Liver (tissue), 9 donors: ENCODE results near the gene CPLANE2. TPM values are rescaled to one million over a fixed set of nuclear protein-coding genes. Genes with fewer than 3 reads are reported as not detected.
"Not testable (repeated sequence)": the region's sequence is repeated elsewhere in the genome, so short reads cannot be mapped to it uniquely, and the experiment has no call there.

Source experiments
- DNase-seq: peaks from one replicate; pipeline ENCODE4 v3.0.0-alpha.2; 2017; ENCODE audit warnings: low spot score
- H3K27ac ChIP-seq, 2 donors: one replicate each; pipeline ENCODE4 v1.7.0; 2013; ENCODE audit warnings: inconsistent platforms in 2 of 2, low read length in 2 of 2, control low read depth in 1 of 2, low read depth in 1 of 2, mild to moderate bottlenecking in 1 of 2
- H3K27me3 ChIP-seq, 4 donors: one replicate each; pipeline versions ENCODE4 v1.6.1 to v1.7.0; 2013; ENCODE audit warnings: low read length in 3 of 4, inconsistent platforms in 1 of 4, mild to moderate bottlenecking in 1 of 4, moderate library complexity in 1 of 4; ENCODE audit not compliant: control insufficient read depth in 4 of 4, insufficient read depth in 4 of 4
- H3K36me3 ChIP-seq, 4 donors: one replicate each; pipeline versions ENCODE4 v1.6.1 to v1.7.0; 2013; ENCODE audit warnings: low read length in 3 of 4, mild to moderate bottlenecking in 3 of 4, low read depth in 1 of 4, moderate library complexity in 1 of 4; ENCODE audit not compliant: control insufficient read depth in 4 of 4, insufficient read depth in 3 of 4
- H3K4me1 ChIP-seq, 4 donors: one replicate each; pipeline versions ENCODE4 v1.6.1 to v1.7.0; 2013; ENCODE audit warnings: low read length in 3 of 4, mild to moderate bottlenecking in 3 of 4, moderate library complexity in 1 of 4; ENCODE audit not compliant: control insufficient read depth in 4 of 4, insufficient read depth in 4 of 4
- H3K4me3 ChIP-seq, 3 donors: one replicate each; pipeline versions ENCODE4 v1.6.1 to v1.7.0; 2013; ENCODE audit warnings: low read length in 3 of 3, control low read depth in 1 of 3, low read depth in 1 of 3, mild to moderate bottlenecking in 1 of 3
- H3K9ac ChIP-seq, 2 donors: one replicate each; pipeline ENCODE4 v1.7.0; 2013; ENCODE audit warnings: low read length in 2 of 2, mild to moderate bottlenecking in 2 of 2, moderate library complexity in 2 of 2, control low read depth in 1 of 2, low read depth in 1 of 2
- H3K9me3 ChIP-seq, 4 donors: one replicate each; pipeline versions ENCODE4 v1.6.1 to v1.7.0; 2013; ENCODE audit warnings: low read length in 3 of 4; ENCODE audit not compliant: control insufficient read depth in 4 of 4
- FOXA1 ChIP-seq: IDR thresholded peaks from 2 replicates; pipeline ENCODE4 v1.6.1; 2016; ENCODE audit warnings: antibody characterized with exemption
- FOXA2 ChIP-seq: IDR thresholded peaks from 2 replicates; pipeline ENCODE4 v1.6.1; 2016; ENCODE audit warnings: antibody characterized with exemption
- HNF4A ChIP-seq, 2 donors: conservative IDR thresholded peaks; 2 replicates each; pipeline ENCODE4 v1.6.1; 2016; ENCODE audit warnings: antibody characterized with exemption in 2 of 2, mild to moderate bottlenecking in 2 of 2
- JUND ChIP-seq, 2 donors: IDR thresholded peaks; 2 replicates each; pipeline ENCODE4 v1.6.1; 2016; ENCODE audit warnings: antibody characterized with exemption in 2 of 2
- REST ChIP-seq: IDR thresholded peaks from 2 replicates; pipeline ENCODE4 v1.6.1; 2016; ENCODE audit warnings: antibody characterized with exemption, mild to moderate bottlenecking
- YY1 ChIP-seq: IDR thresholded peaks from 2 replicates; pipeline ENCODE4 v1.6.1; 2016; ENCODE audit warnings: antibody characterized with exemption, mild to moderate bottlenecking
- WGBS: extraction: QIAGEN DNeasy Blood & Tissue Kit; methylation state at CpG from one replicate; pipeline ENCODE4 v1.1.7; 2013; 5-methylcytosine and 5-hydroxymethylcytosine counted together
- polyA plus RNA-seq, 2 donors: library from polyadenylated mRNA; stranded (reverse) in 1 of 2; unstranded in 1 of 2; fragments of 200-250 nt in 1 of 2; fragments of >200 nt in 1 of 2; fragmentation: Nextera tagmentation in 1 of 2; extraction: Ambion mirVana in 1 of 2; gene quantifications; one replicate each; pipeline versions ENCODE4 v1.2.1 to v1.2.3, GENCODE V29; 2013 to 2015
- total RNA-seq, 2 donors: library from RNA; depleted of rRNA; stranded (reverse); fragments of >200 nt; gene quantifications; one replicate each; pipeline ENCODE4 v1.2.3, GENCODE V29; 2014
- donor health status: healthy.
- donor health status: healthy.
- donor health status: healthy.
- donor health status: healthy.
- donor health status: healthy.

The CPLANE2 gene
- total and polyA plus RNA-seq, 4 donors, result 0.96 to 2.7 (median 2.5) TPM

GRCh38 chr1:16258591-16259135 is 21.7 kb upstream of the CPLANE2 start:
- TF ChIP-seq FOXA1 (no peak), REST (no peak)
- H3K4me3 ChIP-seq, result no peak overlapping the region
- no peak for DNase-seq
- H3K27me3 ChIP-seq, result no peaks in the 10 kb centered on the region
- H3K36me3 ChIP-seq, result peaks cover 0 to 7% (median 3%) of the 10 kb centered on the region in 4 donors
- no peak overlapping the region for H3K9ac ChIP-seq
- WGBS, result 96% methylated on average over 9 of the region's 9 CpGs
- no peak overlapping the region for H3K27ac ChIP-seq
- no peaks in the 10 kb centered on the region for H3K9me3 ChIP-seq
- peaks cover 0 to 14% (median 12%) of the 10 kb centered on the region in 4 donors for H3K4me1 ChIP-seq

- 96% methylated on average over 3 of the region's 3 CpGs for WGBS
- H3K9ac ChIP-seq, result no peak overlapping the region
Observed at GRCh38 chr1:16257968-16258367, 21.0 kb upstream of the CPLANE2 start.

GRCh38 chr1:16257556-16257955 is 20.6 kb upstream of the CPLANE2 start:
- H3K9me3 ChIP-seq, H3K27ac ChIP-seq, H3K36me3 ChIP-seq, H3K4me3 ChIP-seq, H3K9ac ChIP-seq, H3K27me3 ChIP-seq, DNase-seq: not testable (repeated sequence)
- H3K4me1 ChIP-seq, result peaks cover 0 to 17% (median 12%) of the 10 kb centered on the region in 4 donors
- WGBS, result 99% methylated on average over 3 of the region's 3 CpGs

More at GRCh38 chr1:16257968-16258367, 21.0 kb upstream of the CPLANE2 start:
- no peak for DNase-seq
- Histone ChIP-seq H3K36me3 (peaks cover 0 to 7% (median 3%) of the 10 kb centered on the region in 4 donors), H3K27ac (no peak overlapping the region), H3K4me1 (peaks cover 0 to 17% (median 12%) of the 10 kb centered on the region in 4 donors), H3K4me3 (no peak overlapping the region), H3K27me3 (no peaks in the 10 kb centered on the region), H3K9me3 (no peaks in the 10 kb centered on the region)
- TF ChIP-seq YY1, result no peak
- no peak for TF ChIP-seq REST
- TF ChIP-seq FOXA2, result no peak
- no peak for TF ChIP-seq JUND (IDR thresholded peaks at IDR 0.05)
- no peak for TF ChIP-seq HNF4A (conservative IDR thresholded peaks at IDR 0.05)
- TF ChIP-seq FOXA1, result no peak
